Measurements from ENCODE around the gene ZDHHC18.

Gene ZDHHC18

GRCh38 chr1:26784023-26784871, 42.2 kb upstream of the ZDHHC18 start:
- in situ Hi-C loops (cut with MboI; ENCODE audit: low pct_unique_long_range_greater_than_20kb, low sequenced_read_pairs, unreplicated experiment) = no loop called here
- no peak for TF ChIP-seq CTCF (IDR thresholded peaks at IDR 0.05; ENCODE audit: extremely low read depth, insufficient read depth, missing control alignments)
- DNase-seq (ENCODE audit: low spot score) = no peak

GRCh38 chr1:26784886-26785285, 41.6 kb upstream of the ZDHHC18 start:
- TF ChIP-seq CTCF (IDR thresholded peaks at IDR 0.05; ENCODE audit: extremely low read depth, insufficient read depth, missing control alignments) = no peak
- DNase-seq (ENCODE audit: low spot score) = no peak
- in situ Hi-C loops (cut with MboI; ENCODE audit: low pct_unique_long_range_greater_than_20kb, low sequenced_read_pairs, unreplicated experiment) = no loop called here

GRCh38 chr1:26785611-26786436, 40.7 kb upstream of the ZDHHC18 start:
- DNase-seq (ENCODE audit: low spot score) = no peak
- TF ChIP-seq CTCF (IDR thresholded peaks at IDR 0.05; ENCODE audit: extremely low read depth, insufficient read depth, missing control alignments) = no peak
- in situ Hi-C loops (cut with MboI; ENCODE audit: low pct_unique_long_range_greater_than_20kb, low sequenced_read_pairs, unreplicated experiment) = no loop called here

- no peak for TF ChIP-seq CTCF (IDR thresholded peaks at IDR 0.05; ENCODE audit: extremely low read depth, insufficient read depth, missing control alignments)
- peak; percentile 74 for DNase-seq (ENCODE audit: low spot score)
- in situ Hi-C loops (cut with MboI; ENCODE audit: low pct_unique_long_range_greater_than_20kb, low sequenced_read_pairs, unreplicated experiment) = no loop called here
These were observed 39.8 kb upstream of the ZDHHC18 start for GRCh38 chr1:26786437-26787380.

- DNase-seq (ENCODE audit: low spot score) = peak; percentile 90
- TF ChIP-seq CTCF (IDR thresholded peaks at IDR 0.05; ENCODE audit: extremely low read depth, insufficient read depth, missing control alignments) = no peak
- in situ Hi-C loops (cut with MboI; ENCODE audit: low pct_unique_long_range_greater_than_20kb, low sequenced_read_pairs, unreplicated experiment) = no loop called here
These were observed 39.1 kb upstream of the ZDHHC18 start for GRCh38 chr1:26787381-26787705.
